ENCODE data around the gene TJP3.
"Not testable (repeated sequence)": the region's sequence is repeated elsewhere in the genome, so short reads cannot be mapped to it uniquely, and the experiment has no call there.

TJP3 gene

DNA sequence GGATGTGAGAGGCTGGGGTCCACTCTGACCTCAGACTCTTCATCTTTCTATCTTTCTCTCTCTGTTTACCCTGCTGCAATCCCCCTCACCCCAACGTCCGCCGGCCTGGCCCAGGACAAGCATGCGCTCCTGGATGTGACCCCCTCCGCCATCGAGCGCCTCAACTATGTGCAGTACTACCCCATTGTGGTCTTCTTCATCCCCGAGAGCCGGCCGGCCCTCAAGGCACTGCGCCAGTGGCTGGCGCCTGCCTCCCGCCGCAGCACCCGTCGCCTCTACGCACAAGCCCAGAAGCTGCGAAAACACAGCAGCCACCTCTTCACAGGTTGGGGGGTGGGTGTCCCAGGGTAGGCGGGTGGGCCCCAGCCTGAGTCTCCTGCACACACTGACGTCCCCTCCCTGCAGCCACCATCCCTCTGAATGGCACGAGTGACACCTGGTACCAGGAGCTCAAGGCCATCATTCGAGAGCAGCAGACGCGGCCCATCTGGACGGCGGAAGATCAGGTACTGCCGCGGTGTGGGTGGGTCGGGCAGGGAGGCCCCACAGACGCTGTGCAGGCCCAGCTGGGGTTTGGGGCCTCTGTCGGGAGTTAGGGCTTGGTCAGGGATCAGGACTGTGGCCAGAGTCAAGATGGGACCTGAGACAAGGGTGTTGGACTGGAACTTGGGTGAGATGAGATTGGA is 38.3 kb downstream of the TJP3 start:
- no peak for DNase-seq

- DNase-seq = no peak
Observed at GRCh38 chr19:3748965-3749364, 40.8 kb downstream of the TJP3 start.

DNA sequence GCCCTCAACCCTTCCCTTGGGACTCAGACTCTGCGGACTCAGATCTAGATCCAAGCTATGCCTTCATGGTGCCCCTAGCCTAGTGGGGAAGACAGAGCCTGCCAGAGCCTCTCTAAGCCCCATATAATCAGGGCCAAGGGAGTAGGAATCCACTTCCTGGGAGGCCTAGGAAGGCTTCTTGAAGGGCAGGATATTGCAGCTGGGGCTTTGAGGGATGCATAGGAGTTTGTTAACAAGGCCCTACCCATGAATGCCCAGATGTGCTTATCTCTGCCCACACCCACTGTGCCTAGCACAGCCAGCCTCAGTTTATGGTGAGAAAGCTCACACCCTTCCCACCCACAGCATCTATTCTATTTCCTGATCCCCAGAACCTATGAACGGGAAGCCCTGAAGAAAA is 42.0 kb downstream of the TJP3 start:
- DNase-seq = no peak

DNA sequence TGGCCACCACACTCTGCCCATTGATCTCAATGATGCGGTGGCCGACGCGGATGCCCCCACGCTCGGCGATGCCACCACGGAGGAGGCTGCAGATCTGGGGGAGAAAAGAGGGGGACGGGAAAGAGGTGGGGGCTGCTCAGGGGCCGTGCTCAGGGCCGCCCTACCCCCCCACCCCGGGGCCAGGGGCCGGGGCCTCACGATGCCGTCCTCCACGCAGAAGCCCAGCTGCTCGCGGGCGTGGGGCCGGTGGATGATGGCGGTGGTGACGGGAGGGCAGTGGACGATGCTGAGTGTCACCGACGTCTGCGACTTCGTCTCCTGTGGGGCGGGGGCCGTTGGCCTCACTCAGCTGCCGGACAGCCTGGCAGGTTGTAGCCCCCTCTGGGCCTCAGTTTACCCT is 43.1 kb downstream of the TJP3 start:
- no peak for DNase-seq

GRCh38 chr19:3752492-3752891 is 44.3 kb downstream of the TJP3 start:
- no peak for DNase-seq

DNA sequence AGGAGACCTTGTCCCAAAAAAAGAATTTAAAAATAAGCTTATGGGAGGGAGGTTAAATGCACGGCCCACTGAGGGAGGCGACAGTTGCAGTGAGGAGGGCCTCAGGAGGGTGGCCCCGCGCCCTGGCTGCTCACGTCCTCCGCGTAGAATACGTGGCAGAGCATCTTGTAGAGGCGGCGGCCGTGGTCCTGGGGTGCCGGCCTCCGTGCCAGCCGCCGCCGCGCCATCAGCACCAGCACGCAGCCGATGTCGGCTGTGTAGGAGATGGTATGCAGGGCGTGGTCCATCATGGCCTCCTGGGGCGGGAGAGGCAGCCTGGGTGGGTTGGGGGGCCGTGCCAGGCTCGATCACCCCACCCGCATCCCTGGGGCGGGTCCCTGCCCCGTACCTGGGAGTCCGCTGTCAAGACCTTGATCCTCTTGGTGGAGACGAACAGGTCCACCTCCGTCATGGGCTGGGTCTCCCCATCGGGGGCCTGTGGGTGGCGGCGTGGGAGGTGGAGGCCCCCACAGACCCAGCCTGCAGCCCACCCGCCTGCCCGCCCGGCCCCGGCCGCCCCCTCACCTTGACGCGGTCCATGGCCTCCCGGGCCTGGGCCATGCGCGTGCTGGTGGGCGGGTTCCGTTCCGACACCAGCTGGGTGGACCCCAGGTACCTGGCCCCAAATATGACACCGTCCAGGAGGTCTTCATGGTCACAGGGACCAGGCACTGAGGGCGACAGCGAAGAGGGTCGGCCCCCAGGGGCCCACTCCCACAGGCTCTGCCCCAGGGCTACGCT is 45.6 kb downstream of the TJP3 start:
- no peak for DNase-seq

GRCh38 chr19:3757705-3758104 is 49.5 kb downstream of the TJP3 start:
- DNase-seq = not testable (repeated sequence)

- not testable (repeated sequence) for DNase-seq
Observed at GRCh38 chr19:3758297-3758696, 50.1 kb downstream of the TJP3 start.

DNA sequence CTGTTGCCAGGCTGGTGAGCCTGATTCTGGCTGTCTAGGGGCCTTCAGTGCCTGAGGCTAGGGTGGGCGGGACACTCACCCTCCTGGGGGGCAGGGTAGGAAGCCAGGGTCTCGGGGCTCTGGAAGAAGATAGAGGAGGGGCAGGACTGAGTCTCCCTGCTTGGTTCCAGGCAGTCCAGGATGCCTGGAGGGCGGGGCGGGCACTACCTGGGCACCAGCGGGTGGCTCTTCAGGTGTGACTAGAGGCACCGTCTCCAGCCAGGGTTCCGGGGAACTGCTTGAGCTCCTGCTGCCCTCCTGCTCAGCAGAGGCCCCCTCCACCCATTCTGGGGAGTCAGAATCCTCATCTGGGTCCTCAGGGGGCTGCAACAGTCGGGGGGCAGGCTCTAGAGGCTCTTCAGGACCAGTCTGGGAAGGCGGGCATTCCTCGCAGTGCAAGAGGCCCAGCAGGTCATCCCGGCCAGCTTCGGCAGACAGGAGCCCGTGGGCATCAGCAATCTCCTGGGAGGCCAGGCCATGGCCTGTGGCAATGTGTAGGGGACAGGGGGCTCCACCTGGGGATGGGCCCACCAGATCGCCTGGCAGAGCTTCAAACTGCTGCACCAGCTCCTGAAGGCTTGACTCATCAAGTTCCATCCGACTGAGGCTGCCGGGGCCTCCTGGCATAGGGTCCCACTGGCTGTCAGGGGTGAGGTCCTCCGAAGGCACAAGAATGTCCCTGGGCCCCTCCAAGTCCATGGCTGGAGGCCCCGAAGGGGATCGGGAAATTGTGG is 51.5 kb downstream of the TJP3 start:
- no peak for DNase-seq

- peak; percentile 19 to 56 for DNase-seq
Observed at GRCh38 chr19:3760871-3761361, 52.7 kb downstream of the TJP3 start.

- DNase-seq = peak; percentile 95 to 97
Observed at GRCh38 chr19:3761382-3762129, 53.4 kb downstream of the TJP3 start, which contains the start of gene APBA3. Gene APBA3 (minus strand): TSS chr19:3761692. CDS start chr19:3760264, 1,428 bp downstream.

DNA sequence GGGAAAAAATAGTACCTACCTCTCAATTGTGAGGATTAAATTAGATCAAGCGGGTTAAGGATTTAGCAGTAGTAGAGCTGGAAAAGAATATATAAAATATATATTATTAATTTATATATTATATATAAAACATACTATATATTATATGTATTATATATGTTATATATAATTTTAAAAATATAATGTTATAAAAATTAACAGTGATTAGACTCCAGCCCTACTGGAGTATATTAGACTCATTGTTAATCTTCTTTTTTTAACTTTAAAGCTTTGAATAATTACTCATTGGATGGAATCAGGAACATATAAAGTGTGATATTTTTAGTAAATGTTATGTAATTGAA is 53.9 kb downstream of the TJP3 start:
- DNase-seq = no peak

DNA sequence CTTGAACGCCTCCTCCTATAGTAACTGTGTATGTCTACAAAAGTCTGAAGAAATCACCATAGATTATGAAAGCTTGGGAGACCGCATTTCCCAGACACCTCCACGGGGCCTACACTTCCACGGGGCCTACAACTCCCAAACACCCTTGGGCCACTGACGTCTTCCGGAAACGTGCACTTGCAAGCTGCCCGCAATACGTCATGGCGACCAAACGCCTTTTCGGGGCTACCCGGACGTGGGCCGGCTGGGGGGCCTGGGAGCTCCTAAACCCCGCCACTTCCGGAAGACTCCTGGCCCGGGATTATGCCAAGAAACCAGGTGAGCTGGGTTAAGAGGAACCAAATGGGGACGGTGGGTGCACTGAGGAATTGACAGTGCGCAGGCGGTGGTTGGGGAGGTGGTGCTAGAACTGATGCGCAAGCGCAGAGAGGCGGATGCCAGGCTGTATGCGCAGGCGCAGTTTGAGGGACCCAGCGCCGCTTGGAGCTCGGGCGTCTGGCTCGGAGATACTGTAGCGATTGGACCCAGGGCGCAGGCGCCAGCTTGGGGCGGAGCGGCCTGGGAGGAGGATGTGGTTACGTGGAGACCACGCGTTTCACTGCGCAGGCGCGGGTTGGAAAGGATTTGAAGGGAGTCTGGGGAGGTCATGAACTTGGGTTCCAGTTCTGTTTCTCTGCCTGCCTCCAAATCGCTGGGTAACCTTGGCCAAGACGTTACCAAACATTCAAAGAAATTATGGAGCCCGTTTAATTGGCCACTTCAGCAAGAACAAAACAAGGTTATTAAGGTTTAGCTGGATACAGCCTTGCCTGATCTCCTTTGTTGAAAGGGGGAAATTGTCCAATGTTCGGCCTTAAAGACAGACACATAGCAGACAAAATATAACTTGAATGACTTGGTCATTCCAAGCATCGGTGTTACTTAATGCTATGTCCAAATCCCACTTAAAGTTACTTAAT is 54.6 kb downstream of the TJP3 start, which contains the start of gene MRPL54:
Gene MRPL54, plus strand, starts transcription at position 182 of the 959 bp plus-strand sequence. Its CDS starts 19 bp downstream, at position 201.
- DNase-seq = peak; percentile 99 to 100

- no peak for DNase-seq
Observed at GRCh38 chr19:3765121-3765520, 56.9 kb downstream of the TJP3 start.

DNA sequence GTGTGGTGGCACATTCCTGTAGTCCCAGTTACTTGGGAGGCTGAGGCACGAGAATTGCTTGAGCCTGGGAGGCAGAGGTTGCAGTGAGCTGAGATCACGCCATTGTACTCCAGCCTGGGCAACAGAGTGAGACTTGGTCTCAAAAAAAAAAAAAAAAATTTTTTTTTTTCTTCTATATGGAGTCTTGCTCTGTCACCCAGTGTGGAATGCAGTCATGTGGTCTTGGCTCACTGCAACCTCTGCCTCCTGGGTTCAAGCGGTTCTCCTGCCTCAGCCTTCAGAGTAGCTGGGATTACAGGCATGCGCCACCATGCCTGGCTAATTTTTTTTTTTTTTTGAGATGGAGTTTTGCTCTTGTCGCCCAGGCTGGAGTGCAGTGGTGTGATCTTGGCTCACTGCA is 57.6 kb downstream of the TJP3 start:
- not testable (repeated sequence) for DNase-seq

- DNase-seq = no peak
Observed at GRCh38 chr19:3766520-3766919, 58.3 kb downstream of the TJP3 start.

GRCh38 chr19:3767050-3767449 is 58.9 kb downstream of the TJP3 start:
- DNase-seq = no peak

DNA sequence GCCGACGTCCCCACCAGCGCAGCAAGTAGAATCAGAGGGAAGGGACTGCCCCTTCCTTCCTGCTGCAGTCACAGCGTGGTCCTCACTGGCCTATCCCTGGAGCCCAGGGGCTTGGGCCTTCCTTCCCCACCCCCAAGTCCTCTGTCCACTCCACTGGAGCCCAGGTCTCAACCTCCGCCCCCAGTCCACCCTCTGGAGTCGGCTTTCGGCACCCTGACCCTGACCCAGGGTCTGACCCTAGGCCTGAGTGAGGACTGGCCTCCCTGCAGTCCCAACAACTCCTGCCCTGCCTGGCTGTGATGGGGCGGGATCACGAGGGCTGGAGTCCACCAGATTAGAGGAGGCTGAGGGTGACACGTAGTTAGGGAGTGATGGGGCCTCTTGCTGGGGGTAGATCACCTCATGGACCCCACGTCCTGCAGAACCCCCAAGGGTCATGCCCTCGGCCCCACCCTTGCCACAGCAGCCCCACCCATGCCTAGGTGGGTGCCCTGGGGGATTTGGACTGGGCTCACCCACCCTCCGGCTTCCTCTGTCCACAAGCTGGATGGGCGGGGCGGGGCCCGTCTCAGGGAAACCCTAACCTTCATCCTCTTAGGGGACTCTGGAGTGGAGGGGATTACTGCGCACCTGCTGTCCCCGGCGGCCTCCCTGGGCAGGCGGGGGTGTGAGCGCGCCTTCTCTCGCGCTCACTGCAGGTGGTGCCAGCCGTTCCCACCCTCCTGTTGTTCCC is 60.0 kb downstream of the TJP3 start:
- no peak for DNase-seq

- DNase-seq = no peak
Observed at GRCh38 chr19:3768748-3769099, 60.5 kb downstream of the TJP3 start.

DNA sequence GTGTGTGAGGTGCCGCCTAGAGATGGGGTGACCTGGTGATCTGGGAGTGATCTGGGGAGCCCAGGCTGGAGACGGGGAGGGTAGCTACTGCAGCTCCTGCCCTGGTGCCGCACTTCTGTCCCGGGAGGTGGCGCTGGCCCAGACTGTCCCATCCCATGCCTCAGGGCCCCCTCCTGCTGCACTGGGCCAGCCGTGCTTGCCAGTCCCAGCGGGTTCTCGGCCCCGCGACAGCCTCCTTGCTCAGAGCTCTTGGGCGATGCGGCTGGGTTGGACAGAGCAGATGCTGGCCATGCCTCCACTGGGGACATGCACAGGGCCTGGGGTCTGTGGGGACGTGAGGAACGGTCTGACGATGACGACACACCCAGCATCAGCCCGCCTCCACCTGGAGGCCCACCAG is 61.3 kb downstream of the TJP3 start:
- DNase-seq = no peak

Data from CD4-positive, alpha-beta T cell treated with Interleukin-1 beta for 1 hour (primary cell).